Hepatocyte (in vitro differentiated cells): ENCODE measurements around the gene CKAP5. TPM values are rescaled to one million over a fixed set of nuclear protein-coding genes. Genes with fewer than 3 reads are reported as not detected.

Experiments
- DNase-seq: peaks from one replicate; pipeline ENCODE4 v3.0.0-alpha.2; 2016; ENCODE audit warnings: low spot score
- H2AFZ ChIP-seq: fragments of 200-600 bp; sonication (generic); 2 replicates; pipeline ENCODE4 v1.6.0; 2016; ENCODE audit warnings: antibody characterized with exemption, mild to moderate bottlenecking
- H3K27ac ChIP-seq: fragments of 200-600 bp; sonication (generic); 2 replicates; pipeline ENCODE4 v1.5.1; 2016; ENCODE audit warnings: mild to moderate bottlenecking
- H3K27me3 ChIP-seq: fragments of 200-600 bp; sonication (generic); 2 replicates; pipeline ENCODE4 v1.6.1; 2016
- H3K36me3 ChIP-seq: fragments of 200-600 bp; sonication (generic); replicated peaks from 2 replicates; pipeline ENCODE4 v1.5.1; 2016; ENCODE audit warnings: low read depth; ENCODE audit not compliant: insufficient read depth
- H3K4me1 ChIP-seq: fragments of 200-600 bp; sonication (generic); 2 replicates; pipeline ENCODE4 v1.5.1; 2016; ENCODE audit warnings: mild to moderate bottlenecking, moderate library complexity; ENCODE audit not compliant: insufficient read depth
- H3K4me2 ChIP-seq: fragments of 200-600 bp; sonication (generic); 2 replicates; pipeline ENCODE4 v1.6.0; 2016
- H3K4me3 ChIP-seq: fragments of 200-600 bp; sonication (generic); 2 replicates; pipeline ENCODE4 v1.5.1; 2016; ENCODE audit warnings: mild to moderate bottlenecking
- H3K79me2 ChIP-seq: fragments of 200-600 bp; sonication (generic); 2 replicates; pipeline ENCODE4 v1.6.0; 2017; ENCODE audit warnings: mild to moderate bottlenecking
- H3K9me2 ChIP-seq: fragments of 200-600 bp; sonication (generic); replicated peaks from 2 replicates; pipeline ENCODE4 v1.6.0; 2017; ENCODE audit warnings: mild to moderate bottlenecking; ENCODE audit not compliant: insufficient read depth
- H3K9me3 ChIP-seq: fragments of 200-600 bp; sonication (generic); 2 replicates; pipeline ENCODE4 v1.5.1; 2016; ENCODE audit warnings: low read depth, mild to moderate bottlenecking
- H4K20me1 ChIP-seq: fragments of 200-600 bp; sonication (generic); 2 replicates; pipeline ENCODE4 v1.6.0; 2016; ENCODE audit warnings: mild to moderate bottlenecking; ENCODE audit not compliant: insufficient read depth, poor library complexity, severe bottlenecking
- CTCF ChIP-seq: fragments of 200-600 bp; sonication (generic); IDR thresholded peaks from 2 replicates; pipeline ENCODE4 v1.5.1; 2016; ENCODE audit warnings: antibody characterized with exemption, mild to moderate bottlenecking; ENCODE audit not compliant: poor library complexity
- EZH2 ChIP-seq: fragments of 200-600 bp; sonication (generic); IDR thresholded peaks from 2 replicates; pipeline ENCODE4 v1.6.1; 2016; ENCODE audit warnings: antibody characterized with exemption, mild to moderate bottlenecking, borderline replicate concordance
- EZH2phosphoT487 ChIP-seq: fragments of 200-600 bp; sonication (generic); IDR thresholded peaks from one replicate; pipeline ENCODE4 v1.6.1; 2018; ENCODE audit warnings: antibody characterized with exemption, mild to moderate bottlenecking, low read depth, moderate library complexity; ENCODE audit not compliant: unreplicated experiment, severe bottlenecking
- WGBS: methylation state at CpG from one replicate; pipeline ENCODE4 v1.1.6; 2016; ENCODE audit warnings: low lambda C conversion rate; ENCODE audit errors: missing lambda C conversion rate; 5-methylcytosine and 5-hydroxymethylcytosine counted together
- polyA plus RNA-seq: library from polyadenylated mRNA; unstranded; fragments of >200 nt; fragmentation: Nextera tagmentation; extraction: Ambion mirVana; gene quantifications from 2 replicates; pipeline ENCODE4 v1.2.1, GENCODE V29; 2016
- total RNA-seq: library from RNA; depleted of rRNA; stranded (reverse); fragments of >200 nt; gene quantifications from 2 replicates; pipeline ENCODE4 v1.2.3, GENCODE V29; 2014

CKAP5 gene
- 43.5 and 53.3 TPM in 2 replicates for total RNA-seq
- polyA plus RNA-seq: 21.9 and 23.7 TPM in 2 replicates

- Histone ChIP-seq H3K27me3 (no peaks in the 10 kb centered on the region), H3K36me3 (no peaks in the 10 kb centered on the region), H3K9me2 (no peaks in the 10 kb centered on the region), H3K4me3 (peak within 1 kb of the TSS; percentile 62), H3K27ac (peak within 1 kb of the TSS; percentile 90), H3K9me3 (no peaks in the 10 kb centered on the region), H4K20me1 (no peaks in the 10 kb centered on the region), H3K4me1 (peaks cover 4% of the 10 kb centered on the region), H3K79me2 (peaks cover 45% of the 10 kb centered on the region), H3K4me2 (peak within 1 kb of the TSS; percentile 83), H2AFZ (peak within 1 kb of the TSS; percentile 83)
- TF ChIP-seq EZH2 (no peak), EZH2phosphoT487 (no peak), CTCF (no peak)
- under 1% methylated on average over 61 of the region's 83 CpGs for WGBS
- peak; percentile 95 for DNase-seq
These were observed at the start of gene CKAP5 for GRCh38 chr11:46845740-46846509. Gene CKAP5 (minus strand): TSS chr11:46846280. CDS start chr11:46821231, 25,049 bp downstream.

- no peaks in the 10 kb centered on the region for H3K27me3 ChIP-seq
- H3K9me3 ChIP-seq: no peaks in the 10 kb centered on the region
- no peak overlapping the region for H3K27ac ChIP-seq
- H3K36me3 ChIP-seq: no peaks in the 10 kb centered on the region
- no peak overlapping the region for H3K4me2 ChIP-seq
- TF ChIP-seq CTCF (no peak), EZH2phosphoT487 (no peak), EZH2 (no peak)
- no peaks in the 10 kb centered on the region for H3K79me2 ChIP-seq
- no peaks in the 10 kb centered on the region for H3K4me1 ChIP-seq
- H3K9me2 ChIP-seq: no peaks in the 10 kb centered on the region
- H3K4me3 ChIP-seq: no peak overlapping the region
- DNase-seq: no peak
- H4K20me1 ChIP-seq: no peaks in the 10 kb centered on the region
- 97% methylated on average over 10 of the region's 10 CpGs for WGBS
- H2AFZ ChIP-seq: no peak overlapping the region
These were observed 49.7 kb upstream of the CKAP5 start for GRCh38 chr11:46895821-46896220.

- no peaks in the 10 kb centered on the region for H3K36me3 ChIP-seq
These were observed 48.9 kb upstream of the CKAP5 start for GRCh38 chr11:46894961-46895360.

More at GRCh38 chr11:46894961-46895360, 48.9 kb upstream of the CKAP5 start:
- H3K79me2 ChIP-seq: no peaks in the 10 kb centered on the region
- H3K4me3 ChIP-seq: no peak overlapping the region
- no peaks in the 10 kb centered on the region for H3K27me3 ChIP-seq
- no peak overlapping the region for H3K4me2 ChIP-seq
- 96% methylated on average over 10 of the region's 10 CpGs for WGBS
- H4K20me1 ChIP-seq: no peaks in the 10 kb centered on the region
- H3K9me2 ChIP-seq: no peaks in the 10 kb centered on the region
- no peak for DNase-seq
- no peaks in the 10 kb centered on the region for H3K9me3 ChIP-seq
- H3K27ac ChIP-seq: no peak overlapping the region
- no peak for TF ChIP-seq CTCF
- TF ChIP-seq EZH2: no peak
- TF ChIP-seq EZH2phosphoT487: no peak
- H2AFZ ChIP-seq: no peak overlapping the region
- H3K4me1 ChIP-seq: no peaks in the 10 kb centered on the region
